Measurements from ENCODE around the gene F2RL3.

- no peak for TF ChIP-seq USF2 (IDR thresholded peaks at IDR 0.05; ENCODE audit: low read length)
- TF ChIP-seq CEBPB (IDR thresholded peaks at IDR 0.05; ENCODE audit: low read depth, low read length), result no peak
- TF ChIP-seq POLR2AphosphoS5 (IDR thresholded peaks at IDR 0.05; ENCODE audit: low read depth, low read length), result no peak
- no peak for TF ChIP-seq SIN3A (conservative IDR thresholded peaks at IDR 0.05 in 1 of 2, IDR thresholded peaks at IDR 0.05 in 1 of 2; ENCODE audit: low read depth in 1 of 2, low read length in 2 of 2)
- TF ChIP-seq MAFK (IDR thresholded peaks at IDR 0.05; ENCODE audit: low read depth, low read length), result no peak
- TF ChIP-seq YY1 (IDR thresholded peaks at IDR 0.05; ENCODE audit: low read depth, low read length), result no peak
- TF ChIP-seq CBX5 (IDR thresholded peaks at IDR 0.05; ENCODE audit: low read depth, low read length), result no peak
These were observed 15.2 kb upstream of the F2RL3 start for GRCh38 chr19:16873594-16873993.

Measured in H1 (cell line).